ENCODE results near the gene DNAJA3. TPM values are rescaled to one million over a fixed set of nuclear protein-coding genes. Genes with fewer than 3 reads are reported as not detected.

The DNAJA3 gene
- total and polyA plus RNA-seq, 9 of the 15 experiments (the other 6 are each of a cell fraction or from before 2014, with no cell fraction given): 8.1 to 105 (median 79.0) TPM

GRCh38 chr16:4380119-4381063, 45.3 kb upstream of the DNAJA3 start:
- in situ Hi-C loops (cut with MboI): no loop called here
- ChIA-PET POLR2A (interaction anchor here (0.6 to 1.9 kb wide), 4 partner anchors 9 to 105 kb away, joined by 3 to 9 read pairs (median 6); partner anchors contain the start of gene VASN), CTCF (ENCODE audit: low intra/inter-chr PET ratio) (no interaction called here)
- no peaks in the 10 kb centered on the region for H3K79me2 ChIP-seq (ENCODE audit: control insufficient read depth, insufficient read depth, low read length)
- H3K4me1 ChIP-seq (replicated peaks in 1 of 2; ENCODE audit: control insufficient read depth in 2 of 2, insufficient read depth in 2 of 2, low read length in 2 of 2): peaks cover 7 to 61% of the 10 kb centered on the region in 2 experiments; a peak in 4 of 5 replicates
- intact Hi-C loops (cut with micrococcal nuclease): no loop called here
- ATAC-seq (no peak), FAIRE-seq (no peak), DNase-seq (ENCODE audit: extremely low read depth in 1 of 4, low spot score in 3 of 4) (peak in 2 of 4 experiments; percentile 15 to 22)
- BruUV-seq (replicated peaks): no TSS peak
- H3K9ac ChIP-seq (ENCODE audit: insufficient read depth in 1 of 2, low read depth in 2 of 2, low read length in 2 of 2): peak overlapping the region in 1 of 2 experiments; percentile 45; a peak in 2 of 4 replicates
- H3K27ac ChIP-seq (ENCODE audit: extremely low read depth, low read depth, low read length): peak overlapping the region; percentile 38; the same call in 2 of the 3 replicates
- WGBS (ENCODE audit: insufficient coverage, low coverage, missing lambda C conversion rate): 83% methylated on average over 24 of the region's 26 CpGs
- H2AFZ ChIP-seq (ENCODE audit: low read depth, low read length): no peak overlapping the region
- no peaks in the 10 kb centered on the region for H3K9me3 ChIP-seq (replicated peaks; ENCODE audit: control insufficient read depth, insufficient read depth, low read depth, low read length)
- TF ChIP-seq GTF2A2 (tag; IDR thresholded peaks at IDR 0.05) (no peak), POLR2A (conservative IDR thresholded peaks at IDR 0.05) (0 out of 2 replicates have a peak, but pooled peaks have one; percentile 13), ESRRA (IDR thresholded peaks at IDR 0.05; ENCODE audit: borderline replicate concordance, low read depth) (peak; percentile 59)
- H3K27me3 ChIP-seq (ENCODE audit: control insufficient read depth in 2 of 2, insufficient read depth in 2 of 2, low read length in 2 of 2): no peaks in the 10 kb centered on the region
- no peak overlapping the region for H3K4me3 ChIP-seq
- no peaks in the 10 kb centered on the region for H3K9me1 ChIP-seq (ENCODE audit: control insufficient read depth, insufficient read depth, low read length)
- H3K4me2 ChIP-seq (ENCODE audit: insufficient read depth, low read length): no peak overlapping the region
- H3K36me3 ChIP-seq (ENCODE audit: control insufficient read depth, insufficient read depth, low read length): peaks cover 37% of the 10 kb centered on the region; the same call in 1 of the 3 replicates
- H4K20me1 ChIP-seq (replicated peaks; ENCODE audit: control insufficient read depth, insufficient read depth, low read length): no peaks in the 10 kb centered on the region
